NCI-H2107 (cell line): ENCODE data around the gene SPAAR.
"Not testable (repeated sequence)": the region's sequence is repeated elsewhere in the genome, so short reads cannot be mapped to it uniquely, and the experiment has no call there.

Source experiments
- DNase-seq: peaks from one replicate; lab custom pipeline; 2025; lab: John Stamatoyannopoulos, UW

SPAAR gene

GRCh38 chr9:35909274-35909673 lies at the start of gene SPAAR:
Gene SPAAR (plus strand): TSS chr9:35909490. CDS start chr9:35910464, 974 bp downstream.
- DNase-seq, result no peak

- no peak for DNase-seq
Measured at GRCh38 chr9:35859990-35860339, 49.3 kb upstream of the SPAAR start.

GRCh38 chr9:35861161-35861897 lies 48.0 kb upstream of the SPAAR start:
- DNase-seq, result no peak

GRCh38 chr9:35862328-35862727 lies 47.0 kb upstream of the SPAAR start:
- no peak for DNase-seq

- no peak for DNase-seq
Measured at GRCh38 chr9:35863583-35863982, 45.7 kb upstream of the SPAAR start.

- DNase-seq, result no peak
Measured at GRCh38 chr9:35864695-35865255, 44.5 kb upstream of the SPAAR start.

GRCh38 chr9:35867538-35867937 lies 41.8 kb upstream of the SPAAR start:
- no peak for DNase-seq

GRCh38 chr9:35868933-35869332 lies 40.4 kb upstream of the SPAAR start:
- DNase-seq, result no peak

- no peak for DNase-seq
Measured at GRCh38 chr9:35869621-35870216, 39.6 kb upstream of the SPAAR start.

- DNase-seq, result no peak
Measured at GRCh38 chr9:35870351-35870923, 38.9 kb upstream of the SPAAR start, which contains the start of gene OR13J1. Gene OR13J1 (minus strand): TSS chr9:35870401. CDS start chr9:35870401, 0 bp downstream.

- DNase-seq, result no peak
Measured at GRCh38 chr9:35871545-35871944, 37.7 kb upstream of the SPAAR start.

- no peak for DNase-seq
Measured at GRCh38 chr9:35872505-35872904, 36.8 kb upstream of the SPAAR start.

- peak; percentile 59 for DNase-seq
Measured at GRCh38 chr9:35882263-35882848, 26.9 kb upstream of the SPAAR start.

- DNase-seq, result no peak
Measured at GRCh38 chr9:35882996-35883395, 26.3 kb upstream of the SPAAR start.

- DNase-seq, result not testable (repeated sequence)
Measured at GRCh38 chr9:35884908-35885307, 24.4 kb upstream of the SPAAR start.

GRCh38 chr9:35891646-35892045 lies 17.6 kb upstream of the SPAAR start:
- no peak for DNase-seq

GRCh38 chr9:35892051-35892450 lies 17.2 kb upstream of the SPAAR start:
- DNase-seq, result no peak

- DNase-seq, result no peak
Measured at GRCh38 chr9:35896570-35896969, 12.7 kb upstream of the SPAAR start.

- not testable (repeated sequence) for DNase-seq
Measured at GRCh38 chr9:35897376-35898099, 11.8 kb upstream of the SPAAR start.

- DNase-seq, result no peak
Measured at GRCh38 chr9:35898337-35898736, 11.0 kb upstream of the SPAAR start.

- DNase-seq, result no peak
Measured at GRCh38 chr9:35899021-35899420, 10.3 kb upstream of the SPAAR start.

GRCh38 chr9:35903049-35903448 lies 6.2 kb upstream of the SPAAR start:
- peak; percentile 24 for DNase-seq
